Measurements from ENCODE around the gene FOXO3.

GRCh38 chr6:108712946-108713345, 152.2 kb downstream of the FOXO3 start:
- TF ChIP-seq, protein P1, sequence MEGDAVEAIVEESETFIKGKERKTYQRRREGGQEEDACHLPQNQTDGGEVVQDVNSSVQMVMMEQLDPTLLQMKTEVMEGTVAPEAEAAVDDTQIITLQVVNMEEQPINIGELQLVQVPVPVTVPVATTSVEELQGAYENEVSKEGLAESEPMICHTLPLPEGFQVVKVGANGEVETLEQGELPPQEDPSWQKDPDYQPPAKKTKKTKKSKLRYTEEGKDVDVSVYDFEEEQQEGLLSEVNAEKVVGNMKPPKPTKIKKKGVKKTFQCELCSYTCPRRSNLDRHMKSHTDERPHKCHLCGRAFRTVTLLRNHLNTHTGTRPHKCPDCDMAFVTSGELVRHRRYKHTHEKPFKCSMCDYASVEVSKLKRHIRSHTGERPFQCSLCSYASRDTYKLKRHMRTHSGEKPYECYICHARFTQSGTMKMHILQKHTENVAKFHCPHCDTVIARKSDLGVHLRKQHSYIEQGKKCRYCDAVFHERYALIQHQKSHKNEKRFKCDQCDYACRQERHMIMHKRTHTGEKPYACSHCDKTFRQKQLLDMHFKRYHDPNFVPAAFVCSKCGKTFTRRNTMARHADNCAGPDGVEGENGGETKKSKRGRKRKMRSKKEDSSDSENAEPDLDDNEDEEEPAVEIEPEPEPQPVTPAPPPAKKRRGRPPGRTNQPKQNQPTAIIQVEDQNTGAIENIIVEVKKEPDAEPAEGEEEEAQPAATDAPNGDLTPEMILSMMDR (IDR thresholded peaks at IDR 0.05 in 4 of 5, conservative IDR thresholded peaks at IDR 0.05 in 1 of 5), result no peak
- TF ChIP-seq POLR2A (IDR thresholded peaks at IDR 0.05), result no peak

All from gastrocnemius medialis (tissue), 4 donors.